H1 (cell line): ENCODE measurements around the gene TIAM2. TPM values are rescaled to one million over a fixed set of nuclear protein-coding genes. Genes with fewer than 3 reads are reported as not detected.

Source experiments
- CHD7 ChIP-seq: fragments of 300-600 bp; sonication (generic); IDR thresholded peaks from 2 replicates; pipeline ENCODE4 v1.7.1; 2012; ENCODE audit warnings: low read length, moderate library complexity, mild to moderate bottlenecking, inconsistent platforms; ENCODE audit not compliant: insufficient replicate concordance
- polyA plus RNA-seq, 7 experiments: library from polyadenylated mRNA; depleted of rRNA in 3 of 7; stranded (reverse) in 5 of 7; unstranded in 2 of 7; fragments of >200 nt in 5 of 7; fragments of 200-250 nt in 2 of 7; gene quantifications; 1 replicate in 5 of 7; 2 replicates in 1 of 7; 4 replicates in 1 of 7; pipeline versions ENCODE4 v1.2.1 to v1.2.3, GENCODE V29; 2011 to 2013; ENCODE audit warnings: missing spikeins in 2 of 7, mixed read lengths in 2 of 7
- total RNA-seq: library from RNA; stranded (reverse); fragmentation: NEBNext Ultra II Directional; extraction: Animal tissue kit (Norgen Biotek cat#: 25700); gene quantifications from 2 replicates; pipeline ENCODE4 v1.2.1, GENCODE V29; 2021

TIAM2 gene
- total and polyA plus RNA-seq, 2 of the 8 experiments (the other 6 are each of a cell fraction or from before 2014, with no cell fraction given): 7.4 to 23.9 TPM

GRCh38 chr6:155040154-155040553, 45.0 kb downstream of the TIAM2 start (continued):
- no peak for TF ChIP-seq CHD7
